Trophoblast cell (in vitro differentiated cells and primary cell): Measurements from ENCODE around the gene GGT1.
"Not testable (repeated sequence)": the region's sequence is repeated elsewhere in the genome, so short reads cannot be mapped to it uniquely, and the experiment has no call there.

Source experiments
- DNase-seq, 2 donors: peaks; one replicate each; pipeline ENCODE4 v3.0.0-alpha.2; 2016
- H2AFZ ChIP-seq: 2 replicates; pipeline ENCODE4 v1.6.1; 2013; ENCODE audit warnings: low read length, moderate library complexity, mild to moderate bottlenecking; ENCODE audit not compliant: insufficient read depth, poor library complexity
- H2AK5ac ChIP-seq: 2 replicates; pipeline ENCODE4 v1.6.1; 2013; ENCODE audit warnings: mild to moderate bottlenecking, low read length
- H2BK120ac ChIP-seq: 2 replicates; pipeline ENCODE4 v1.6.1; 2013; ENCODE audit warnings: low read length, mild to moderate bottlenecking, moderate library complexity; ENCODE audit not compliant: insufficient read depth, poor library complexity
- H2BK12ac ChIP-seq: 2 replicates; pipeline ENCODE4 v1.6.1; 2013; ENCODE audit warnings: mild to moderate bottlenecking, low read length, moderate library complexity
- H2BK5ac ChIP-seq: 2 replicates; pipeline ENCODE4 v1.6.1; 2013; ENCODE audit warnings: low read length, low read depth, moderate library complexity, mild to moderate bottlenecking; ENCODE audit not compliant: poor library complexity
- H3K14ac ChIP-seq: 2 replicates; pipeline ENCODE4 v1.6.1; 2013; ENCODE audit warnings: mild to moderate bottlenecking, low read length
- H3K18ac ChIP-seq: 2 replicates; pipeline ENCODE4 v1.6.1; 2013; ENCODE audit warnings: mild to moderate bottlenecking, low read length
- H3K23ac ChIP-seq: 2 replicates; pipeline ENCODE4 v1.6.1; 2013; ENCODE audit warnings: low read length
- H3K27ac ChIP-seq: 2 replicates; pipeline ENCODE4 v1.5.1; 2013; ENCODE audit warnings: low read depth, mild to moderate bottlenecking, inconsistent platforms, low read length, moderate library complexity
- H3K27me3 ChIP-seq: 2 replicates; pipeline ENCODE4 v1.6.1; 2013; ENCODE audit warnings: inconsistent platforms, mild to moderate bottlenecking, low read length, moderate library complexity; ENCODE audit not compliant: insufficient read depth
- H3K36me3 ChIP-seq, 2 experiments: 1 replicate in 1 of 2; 2 replicates in 1 of 2; pipeline ENCODE4 v1.6.1; 2013; ENCODE audit warnings: low read length in 2 of 2, mild to moderate bottlenecking in 2 of 2, moderate library complexity in 1 of 2; ENCODE audit not compliant: insufficient read depth in 2 of 2, control insufficient read depth in 1 of 2
- H3K4ac ChIP-seq: 2 replicates; pipeline ENCODE4 v1.6.1; 2013; ENCODE audit warnings: low read depth, mild to moderate bottlenecking, low read length, moderate library complexity
- H3K4me1 ChIP-seq, 2 experiments: 1 replicate in 1 of 2; 2 replicates in 1 of 2; pipeline ENCODE4 v1.6.1; 2013; ENCODE audit warnings: low read length in 2 of 2, mild to moderate bottlenecking in 2 of 2, moderate library complexity in 1 of 2; ENCODE audit not compliant: insufficient read depth in 2 of 2, control insufficient read depth in 1 of 2
- H3K4me2 ChIP-seq: 2 replicates; pipeline ENCODE4 v1.6.1; 2013; ENCODE audit warnings: inconsistent platforms, mild to moderate bottlenecking, low read length, moderate library complexity
- H3K4me3 ChIP-seq: 2 replicates; pipeline ENCODE4 v1.5.1; 2013; ENCODE audit warnings: mild to moderate bottlenecking, low read depth, low read length, inconsistent platforms
- H3K79me1 ChIP-seq: one replicate; pipeline ENCODE4 v1.6.1; 2013; ENCODE audit warnings: low read length
- H3K79me2 ChIP-seq: 2 replicates; pipeline ENCODE4 v1.6.1; 2013; ENCODE audit warnings: low read length, mild to moderate bottlenecking; ENCODE audit not compliant: control insufficient read depth, insufficient read depth, poor library complexity
- H3K9ac ChIP-seq: 2 replicates; pipeline ENCODE4 v1.6.1; 2013; ENCODE audit warnings: mild to moderate bottlenecking, low read length
- H3K9me3 ChIP-seq: 2 replicates; pipeline ENCODE4 v1.6.1; 2013; ENCODE audit warnings: low read depth, mild to moderate bottlenecking, control low read depth, inconsistent platforms, low read length; ENCODE audit not compliant: insufficient read depth
- H4K12ac ChIP-seq: 2 replicates; pipeline ENCODE4 v1.6.1; 2013; ENCODE audit warnings: low read depth, mild to moderate bottlenecking, low read length, moderate library complexity
- H4K8ac ChIP-seq: 2 replicates; pipeline ENCODE4 v1.6.1; 2013; ENCODE audit warnings: low read depth, mild to moderate bottlenecking, low read length, moderate library complexity
- H4K91ac ChIP-seq: one replicate; pipeline ENCODE4 v1.6.1; 2013; ENCODE audit warnings: low read depth, mild to moderate bottlenecking, low read length, moderate library complexity
- WGBS: extraction: QIAGEN DNeasy Blood & Tissue Kit; methylation state at CpG from one replicate; pipeline ENCODE4 v1.1.7; 2013; ENCODE audit warnings: missing lambda C conversion rate; ENCODE audit not compliant: insufficient read length, insufficient coverage; ENCODE audit errors: extremely low coverage; 5-methylcytosine and 5-hydroxymethylcytosine counted together

Gene GGT1

DNA sequence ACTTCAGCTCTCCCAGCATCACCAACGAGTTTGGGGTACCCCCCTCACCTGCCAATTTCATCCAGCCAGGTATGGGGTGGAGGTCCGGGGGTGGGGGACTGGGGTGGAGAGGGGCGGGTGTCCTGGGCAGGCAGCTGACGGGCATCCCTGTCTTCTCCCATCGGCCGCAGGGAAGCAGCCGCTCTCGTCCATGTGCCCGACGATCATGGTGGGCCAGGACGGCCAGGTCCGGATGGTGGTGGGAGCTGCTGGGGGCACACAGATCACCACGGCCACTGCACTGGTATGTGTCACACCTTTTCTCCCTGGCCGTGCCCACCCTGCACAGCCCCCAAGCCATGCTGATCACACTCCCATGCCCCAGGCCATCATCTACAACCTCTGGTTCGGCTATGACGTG, 24.9 kb downstream of the GGT1 start:
- not testable (repeated sequence) for DNase-seq, H2AK5ac ChIP-seq, H3K9me3 ChIP-seq, H3K4me3 ChIP-seq, H2BK12ac ChIP-seq, H3K27ac ChIP-seq, H2AFZ ChIP-seq, H3K4me2 ChIP-seq, H3K79me2 ChIP-seq, H4K12ac ChIP-seq, H2BK5ac ChIP-seq, H4K8ac ChIP-seq, H3K14ac ChIP-seq, H3K23ac ChIP-seq, H3K79me1 ChIP-seq, H4K91ac ChIP-seq, H3K27me3 ChIP-seq, H3K18ac ChIP-seq, H2BK120ac ChIP-seq, H3K4me1 ChIP-seq, H3K9ac ChIP-seq, H3K36me3 ChIP-seq, H3K4ac ChIP-seq
- WGBS, result no CpG with 5 or more reads among the region's 16 CpGs

GRCh38 chr22:24629069-24629468, 26.1 kb downstream of the GGT1 start:
- H4K8ac ChIP-seq, H3K9me3 ChIP-seq, H2BK5ac ChIP-seq, H3K23ac ChIP-seq, H3K4me3 ChIP-seq, H2BK120ac ChIP-seq, H3K4me1 ChIP-seq, H3K27ac ChIP-seq, H3K4me2 ChIP-seq, H3K36me3 ChIP-seq, H2AK5ac ChIP-seq, DNase-seq, H3K4ac ChIP-seq, H2BK12ac ChIP-seq, H2AFZ ChIP-seq, H3K14ac ChIP-seq, H3K9ac ChIP-seq, H3K79me2 ChIP-seq, H3K18ac ChIP-seq, H4K91ac ChIP-seq, H3K79me1 ChIP-seq, H4K12ac ChIP-seq, H3K27me3 ChIP-seq: not testable (repeated sequence)
- WGBS, result no CpG with 5 or more reads among the region's 11 CpGs

DNA sequence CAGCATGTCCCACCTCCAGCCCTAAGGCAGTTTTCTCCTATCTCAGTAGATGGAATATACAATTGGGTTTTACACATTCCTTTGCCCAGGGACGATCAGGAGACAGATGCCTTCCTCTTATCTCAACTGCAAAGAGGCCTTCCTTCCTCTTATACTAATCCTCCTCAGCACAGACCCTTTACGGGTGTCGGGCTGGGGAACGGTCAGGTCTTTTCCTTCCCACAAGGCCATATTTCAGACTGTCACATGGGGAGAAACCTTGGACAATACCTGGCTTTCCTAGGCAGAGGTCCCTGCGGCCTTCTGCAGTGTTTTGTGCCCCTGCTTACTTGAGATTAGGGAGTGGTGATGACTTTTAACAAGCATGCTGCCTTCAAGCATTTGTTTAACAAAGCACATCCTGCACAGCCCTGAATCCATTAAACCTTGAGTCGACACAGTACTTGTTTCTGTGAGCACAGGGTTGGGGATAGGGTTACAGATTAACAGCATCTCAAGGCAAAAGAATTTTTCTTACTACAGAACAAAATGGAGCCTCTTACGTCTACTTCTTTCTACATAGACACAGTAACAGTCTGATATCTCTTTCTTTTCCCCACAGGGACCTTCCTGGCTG, 27.9 kb downstream of the GGT1 start:
- not testable (repeated sequence) for H3K4me2 ChIP-seq, H3K9me3 ChIP-seq, H3K4me3 ChIP-seq, H3K18ac ChIP-seq, H3K23ac ChIP-seq, H3K4me1 ChIP-seq, H3K4ac ChIP-seq, H3K79me2 ChIP-seq, H3K27me3 ChIP-seq, H3K9ac ChIP-seq, H2AFZ ChIP-seq, H2AK5ac ChIP-seq, H2BK5ac ChIP-seq, H2BK12ac ChIP-seq, H4K91ac ChIP-seq, H3K14ac ChIP-seq, H4K8ac ChIP-seq, H3K36me3 ChIP-seq, DNase-seq, H2BK120ac ChIP-seq, H4K12ac ChIP-seq, H3K79me1 ChIP-seq, H3K27ac ChIP-seq
- no CpG with 5 or more reads among the region's 7 CpGs for WGBS

- H4K91ac ChIP-seq, DNase-seq, H3K4me2 ChIP-seq, H3K9ac ChIP-seq, H2BK12ac ChIP-seq, H3K79me2 ChIP-seq, H3K79me1 ChIP-seq, H3K23ac ChIP-seq, H2BK120ac ChIP-seq, H2BK5ac ChIP-seq, H3K9me3 ChIP-seq, H2AK5ac ChIP-seq, H3K27ac ChIP-seq, H3K4me3 ChIP-seq, H3K27me3 ChIP-seq, H3K36me3 ChIP-seq, H4K8ac ChIP-seq, H3K4ac ChIP-seq, H3K4me1 ChIP-seq, H3K18ac ChIP-seq, H2AFZ ChIP-seq, H4K12ac ChIP-seq: not testable (repeated sequence)
- no CpG with 5 or more reads among the region's 16 CpGs for WGBS
- peak overlapping the region; percentile 44 for H3K14ac ChIP-seq
Measured at GRCh38 chr22:24631430-24632122, 28.6 kb downstream of the GGT1 start.
